Prostate gland (tissue), 2 donors: ENCODE data around the gene ANKS1B.

ENCODE experiments used
- CTCF ChIP-seq, 4 experiments: fragments of 200-600 bp in 2 of 4; fragments of 450-650 bp in 2 of 4; sonication (generic) in 2 of 4; IDR thresholded peaks; 1 replicate in 3 of 4; 2 replicates in 1 of 4; pipeline ENCODE4 v1.5.1; 2016 to 2019; ENCODE audit warnings: antibody characterized with exemption in 4 of 4, mild to moderate bottlenecking in 2 of 4, moderate library complexity in 2 of 4
- POLR2A ChIP-seq: fragments of 450-650 bp; IDR thresholded peaks from one replicate; pipeline ENCODE4 v1.6.1; 2016; ENCODE audit warnings: antibody characterized with exemption, mild to moderate bottlenecking

- TF ChIP-seq CTCF (IDR thresholded peaks at IDR 0.05) (no peak), POLR2A (no peak)
Measured at GRCh38 chr12:99147130-99147529, 837.6 kb downstream of the ANKS1B start.
